GM12878 (cell line): ENCODE measurements around the gene VMAC. TPM values are rescaled to one million over a fixed set of nuclear protein-coding genes. Genes with fewer than 3 reads are reported as not detected.

ENCODE experiments used
- ATAC-seq: fragments of 200-7000 bp; cut with Tn5 transposase; 3 replicates; pipeline ENCODE4 v1.9.1; 2020; ENCODE audit warnings: mild to moderate bottlenecking, moderate library complexity
- BruUV-seq: library from RNA; stranded (reverse); fragments of 400-500 nt; replicated peaks from 2 replicates; lab custom pipeline; 2021; lab: Mats Ljungman, UMichigan
- CTCF ChIA-PET: fragments of 300-600 bp; sonication (Branson Sonifier 250); formaldehyde crosslinking; extraction: SDS; loops from one replicate; lab custom pipeline; 2021; ENCODE audit warnings: inconsistent platforms; lab: Yijun Ruan, JAX
- POLR2A ChIA-PET: fragments of 350-600 bp; formaldehyde crosslinking; extraction: SDS; loops from one replicate; lab custom pipeline; 2021; ENCODE audit warnings: inconsistent platforms; lab: Charles Lee
- RAD21 ChIA-PET: fragments of 300-600 bp; sonication (Branson Sonifier 250); formaldehyde crosslinking; loops from one replicate; lab custom pipeline; 2023; ENCODE audit warnings: antibody characterized with exemption; ENCODE audit not compliant: unreplicated experiment; lab: Charles Lee
- SMC1A ChIA-PET: fragments of 300-600 bp; sonication (Branson Sonifier 250); formaldehyde crosslinking; loops from one replicate; lab custom pipeline; 2023; ENCODE audit not compliant: unreplicated experiment, uncharacterized antibody; lab: Charles Lee
- DNase-seq: peaks from one replicate; pipeline ENCODE4 v3.0.0-alpha.2; 2011; ENCODE audit warnings: low read depth, low spot score
- FAIRE-seq: peaks from 3 replicates; lab custom pipeline; 2011; peaks lifted over from hg19 to GRCh38; lab: Jason Lieb, UNC
- H2AFZ ChIP-seq: 2 replicates; pipeline ENCODE4 v1.6.0; 2011; ENCODE audit warnings: low read depth, low read length, control low read depth; ENCODE audit not compliant: control insufficient read depth
- H3K27ac ChIP-seq: 2 replicates; pipeline ENCODE4 v1.5.1; 2011; ENCODE audit warnings: control low read depth; ENCODE audit not compliant: control insufficient read depth, insufficient read depth
- H3K27me3 ChIP-seq, 2 experiments: replicated peaks in 1 of 2; 2 replicates each; pipeline versions ENCODE4 v1.6.0 to v1.6.1; 2011; ENCODE audit warnings: low read length in 1 of 2; ENCODE audit not compliant: control insufficient read depth in 2 of 2, insufficient read depth in 2 of 2
- H3K36me3 ChIP-seq, 2 experiments: 2 replicates each; pipeline ENCODE4 v1.5.1; 2011; ENCODE audit warnings: low read length in 1 of 2; ENCODE audit not compliant: control insufficient read depth in 2 of 2, insufficient read depth in 2 of 2
- H3K4me1 ChIP-seq: 2 replicates; pipeline ENCODE4 v1.6.1; 2011; ENCODE audit warnings: mild to moderate bottlenecking, low read length, moderate library complexity, mixed read lengths; ENCODE audit not compliant: control insufficient read depth, insufficient read depth
- H3K4me2 ChIP-seq: 2 replicates; pipeline ENCODE4 v1.6.0; 2011; ENCODE audit warnings: control low read depth; ENCODE audit not compliant: control insufficient read depth, insufficient read depth
- H3K4me3 ChIP-seq: fragments of 200-600 bp; sonication (generic); 2 replicates; pipeline ENCODE4 v1.5.1; 2016
- H3K79me2 ChIP-seq: 2 replicates; pipeline ENCODE4 v1.6.0; 2011; ENCODE audit warnings: low read length; ENCODE audit not compliant: control insufficient read depth, insufficient read depth
- H3K9ac ChIP-seq: 2 replicates; pipeline ENCODE4 v1.8.0; 2011; ENCODE audit warnings: low read length, control low read depth, mixed read lengths; ENCODE audit not compliant: control insufficient read depth, insufficient read depth
- H3K9me3 ChIP-seq: replicated peaks from 3 replicates; pipeline ENCODE4 v1.5.1; 2011; ENCODE audit warnings: mild to moderate bottlenecking, low read length; ENCODE audit not compliant: control insufficient read depth, insufficient read depth
- H4K20me1 ChIP-seq: 2 replicates; pipeline ENCODE4 v1.6.0; 2011; ENCODE audit not compliant: control insufficient read depth, insufficient read depth
- EED ChIP-seq: sonication (generic); IDR thresholded peaks from 2 replicates; pipeline ENCODE4 v1.6.1; 2016; ENCODE audit warnings: antibody characterized with exemption, low read depth
- HSF1 ChIP-seq: fragments of 150-350 bp; IDR thresholded peaks from 2 replicates; pipeline ENCODE4 v1.6.1; 2014; ENCODE audit warnings: mild to moderate bottlenecking, low read depth, low read length
- NR2F1 ChIP-seq: fragments of 450-650 bp; conservative IDR thresholded peaks from 2 replicates; pipeline ENCODE4 v1.6.1; 2017; ENCODE audit warnings: mild to moderate bottlenecking
- RELB ChIP-seq: fragments of 450-650 bp; IDR thresholded peaks from 2 replicates; pipeline ENCODE4 v1.6.1; 2017; ENCODE audit warnings: low read depth, mild to moderate bottlenecking, moderate library complexity
- SIN3A ChIP-seq: IDR thresholded peaks from 2 replicates; pipeline ENCODE4 v1.6.1; 2012; ENCODE audit warnings: low read depth, low read length, improper control_type of control experiment
- TCF12 ChIP-seq: IDR thresholded peaks from 2 replicates; pipeline ENCODE4 v1.6.1; 2011; ENCODE audit warnings: low read depth, mild to moderate bottlenecking, low read length
- WGBS: methylation state at CpG from one replicate; pipeline ENCODE4 v1.1.6; 2016; ENCODE audit warnings: low lambda C conversion rate; ENCODE audit not compliant: insufficient replicate concordance, insufficient coverage; ENCODE audit errors: missing lambda C conversion rate; 5-methylcytosine and 5-hydroxymethylcytosine counted together
- in situ Hi-C: fragments of 300-500 bp; cut with MboI; formaldehyde crosslinking; loops from 9 replicates; pipeline ENCODE4 v1.14.3; 2018; ENCODE audit warnings: mixed read lengths
- intact Hi-C: fragments of 100-400 bp; cut with micrococcal nuclease; formaldehyde crosslinking; loops from one replicate; pipeline ENCODE4 v1.14.2; 2022; ENCODE audit not compliant: unreplicated experiment
- polyA plus RNA-seq, 11 experiments: library from polyadenylated mRNA; depleted of rRNA in 4 of 11; unstranded in 6 of 11; stranded (reverse) in 5 of 11; fragments of >200 nt; fragmentation: Nextera tagmentation in 4 of 11; fragmentation: Illumina TruSeq in 1 of 11; extraction: Ambion mirVana in 4 of 11; extraction: Trizol in 1 of 11; gene quantifications; 1 replicate in 1 of 11; 2 replicates in 10 of 11; pipeline versions ENCODE4 v1.2.1 to v1.2.3, GENCODE V29; 2011 to 2016; ENCODE audit warnings: inconsistent platforms in 2 of 11, missing spikeins in 2 of 11, low read depth in 1 of 11
- total RNA-seq, 4 experiments: library from RNA; depleted of rRNA in 3 of 4; stranded (reverse); fragments of >200 nt in 3 of 4; fragmentation: Illumina TruSeq in 1 of 4; extraction: Trizol in 1 of 4; gene quantifications; 2 replicates each; pipeline versions ENCODE4 v1.2.1 to v1.2.3, GENCODE V29; 2013 to 2021

Gene VMAC
- total and polyA plus RNA-seq, 10 of the 15 experiments (the other 5 are each of a cell fraction or from before 2014, with no cell fraction given): 0.18 to 6.8 (median 1.8) TPM

- no peak for TF ChIP-seq HSF1
Measured at GRCh38 chr19:5900976-5901375, 3.7 kb upstream of the VMAC start (continued).

- in situ Hi-C loops (no loop called here), intact Hi-C loops (no loop called here)
- Histone ChIP-seq H3K27ac (peak overlapping the region; percentile 88), H2AFZ (peak overlapping the region; percentile 100), H4K20me1 (peaks cover 4% of the 10 kb centered on the region; the same call in 1 of the 2 replicates), H3K4me1 (peaks cover 9% of the 10 kb centered on the region), H3K9me3 (no peaks in the 10 kb centered on the region), H3K4me3 (peak overlapping the region; percentile 95), H3K36me3 (peaks cover 0 to 5% of the 10 kb centered on the region in 2 experiments; a peak in 2 of 4 replicates), H3K27me3 (no peaks in the 10 kb centered on the region), H3K4me2 (peak overlapping the region; percentile 89), H3K9ac (peak overlapping the region; percentile 100), H3K79me2 (peaks cover 33% of the 10 kb centered on the region)
- CTCF ChIA-PET: interaction anchor here (0.6 to 3.1 kb wide), 9 partner anchors 10 to 119 kb away, joined by 3 to 17 read pairs (median 5); partner anchors contain the start of gene RANBP3
- DNase-seq (no peak), ATAC-seq (no peak), FAIRE-seq (no peak)
- POLR2A ChIA-PET: interaction anchor here (0.6 to 2.2 kb wide), 6 partner anchors 10 to 802 kb away, joined by 3 to 7 read pairs (median 4); partner anchors contain the start of gene ALKBH7
- WGBS: under 1% methylated on average over 27 of the region's 27 CpGs
- SMC1A ChIA-PET: interaction anchor here (1.2 to 2.6 kb wide), 3 partner anchors 72 to 120 kb away, joined by 3 to 13 read pairs (median 8); partner anchors contain the start of gene NRTN
- RAD21 ChIA-PET: interaction anchor here (2.5 kb wide), 1 partner anchor 99 kb away, joined by 15 read pairs; the partner anchor contains the start of gene NRTN
- TSS peak; percentile 67 for BruUV-seq
- no peak for TF ChIP-seq SIN3A
- TF ChIP-seq NR2F1: 0 out of 2 replicates have a peak, but pooled peaks have one; percentile 88
- no peak for TF ChIP-seq TCF12
- TF ChIP-seq EED: 0 out of 2 replicates have a peak, but pooled peaks have one; percentile 8
- no peak for TF ChIP-seq RELB
Measured at GRCh38 chr19:5903056-5903623, 1.5 kb upstream of the VMAC start.
